T47D (cell line): ENCODE measurements around the gene FSIP1.
"Not testable (repeated sequence)": the region's sequence is repeated elsewhere in the genome, so short reads cannot be mapped to it uniquely, and the experiment has no call there.

ENCODE experiments used
- DNase-seq, 2 experiments: peaks; one replicate each; pipeline versions ENCODE4 v3.0.0 to v3.0.0-alpha.2; 2011 to 2012; ENCODE audit warnings: low read depth in 1 of 2, low spot score in 1 of 2
- JUND ChIP-seq: IDR thresholded peaks from 2 replicates; pipeline ENCODE4 v1.6.1; 2012; ENCODE audit warnings: low read depth
- in situ Hi-C: cut with HindIII; loops from 2 replicates; pipeline ENCODE4 v1.10.0; 2016; ENCODE audit warnings: low sequenced_read_pairs, low pct_unique_long_range_greater_than_20kb

FSIP1 gene

GRCh38 chr15:39782441-39783138 is at the start of gene FSIP1:
Gene FSIP1 (minus strand): TSS chr15:39782841. CDS start chr15:39776524, 6,317 bp downstream.
- no peak for TF ChIP-seq JUND
- DNase-seq = peak; percentile 91 to 98
- in situ Hi-C loops = no loop called here

- TF ChIP-seq JUND = no peak
- in situ Hi-C loops = no loop called here
- DNase-seq = peak in 1 of 2 experiments; percentile 57
Observed at GRCh38 chr15:39830166-39830565, 47.5 kb upstream of the FSIP1 start.

- TF ChIP-seq JUND = no peak
- in situ Hi-C loops = no loop called here
- DNase-seq = peak in 1 of 2 experiments; percentile 51
Observed at GRCh38 chr15:39828374-39828931, 45.8 kb upstream of the FSIP1 start.

- DNase-seq = no peak
- no peak for TF ChIP-seq JUND
- in situ Hi-C loops = no loop called here
Observed at GRCh38 chr15:39826975-39827374, 44.3 kb upstream of the FSIP1 start.

- in situ Hi-C loops = no loop called here
- TF ChIP-seq JUND = no peak
- no peak for DNase-seq
Observed at GRCh38 chr15:39823634-39824033, 41.0 kb upstream of the FSIP1 start.

- TF ChIP-seq JUND = no peak
- DNase-seq = no peak
- in situ Hi-C loops = no loop called here
Observed at GRCh38 chr15:39820050-39820602, 37.5 kb upstream of the FSIP1 start.

GRCh38 chr15:39819533-39819932 is 36.9 kb upstream of the FSIP1 start:
- TF ChIP-seq JUND = no peak
- in situ Hi-C loops = no loop called here
- no peak for DNase-seq

- no peak for DNase-seq
- in situ Hi-C loops = no loop called here
- no peak for TF ChIP-seq JUND
Observed at GRCh38 chr15:39817892-39818291, 35.3 kb upstream of the FSIP1 start.

GRCh38 chr15:39814489-39814888 is 31.8 kb upstream of the FSIP1 start:
- no peak for DNase-seq
- no peak for TF ChIP-seq JUND
- in situ Hi-C loops = no loop called here

- DNase-seq, in situ Hi-C loops: not testable (repeated sequence)
Observed at GRCh38 chr15:39812651-39813050, 30.0 kb upstream of the FSIP1 start.

GRCh38 chr15:39808909-39809308 is 26.3 kb upstream of the FSIP1 start:
- TF ChIP-seq JUND = no peak
- in situ Hi-C loops = no loop called here
- DNase-seq = no peak

GRCh38 chr15:39807791-39808190 is 25.1 kb upstream of the FSIP1 start:
- in situ Hi-C loops = no loop called here
- TF ChIP-seq JUND = no peak
- DNase-seq = no peak

GRCh38 chr15:39804026-39804425 is 21.4 kb upstream of the FSIP1 start:
- in situ Hi-C loops = no loop called here
- DNase-seq = peak in 1 of 2 experiments; percentile 35
- no peak for TF ChIP-seq JUND
